HG03045 (cell line): ENCODE data around the gene CCNK.

Source experiments
- ATAC-seq: cut with Tn5 transposase; IDR thresholded peaks from one replicate; pipeline ENCODE4 v1.9.1; 2021; ENCODE audit warnings: mild to moderate bottlenecking, moderate library complexity; ENCODE audit not compliant: unreplicated experiment

CCNK gene

GRCh38 chr14:99465288-99465687 is 15.9 kb upstream of the CCNK start:
- no peak for ATAC-seq

DNA sequence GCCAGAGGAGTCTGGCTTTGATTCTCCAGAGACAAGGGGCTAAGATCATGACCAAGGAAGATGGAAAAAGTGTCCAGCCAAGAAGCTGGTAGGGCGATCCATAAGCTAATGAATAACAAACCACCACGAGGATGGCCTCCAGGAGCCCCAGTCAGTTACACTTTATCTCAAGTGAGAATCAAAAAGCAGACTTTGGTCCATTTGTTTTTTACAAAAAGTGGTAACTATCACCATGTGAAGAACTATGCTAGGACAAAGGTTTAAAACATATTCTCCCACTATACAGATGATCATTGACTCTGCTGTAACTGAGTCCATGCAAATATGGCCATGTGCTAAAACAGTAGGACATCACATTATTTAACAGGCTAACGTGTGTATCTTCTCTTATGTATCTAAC is 14.5 kb upstream of the CCNK start:
- ATAC-seq: no peak

DNA sequence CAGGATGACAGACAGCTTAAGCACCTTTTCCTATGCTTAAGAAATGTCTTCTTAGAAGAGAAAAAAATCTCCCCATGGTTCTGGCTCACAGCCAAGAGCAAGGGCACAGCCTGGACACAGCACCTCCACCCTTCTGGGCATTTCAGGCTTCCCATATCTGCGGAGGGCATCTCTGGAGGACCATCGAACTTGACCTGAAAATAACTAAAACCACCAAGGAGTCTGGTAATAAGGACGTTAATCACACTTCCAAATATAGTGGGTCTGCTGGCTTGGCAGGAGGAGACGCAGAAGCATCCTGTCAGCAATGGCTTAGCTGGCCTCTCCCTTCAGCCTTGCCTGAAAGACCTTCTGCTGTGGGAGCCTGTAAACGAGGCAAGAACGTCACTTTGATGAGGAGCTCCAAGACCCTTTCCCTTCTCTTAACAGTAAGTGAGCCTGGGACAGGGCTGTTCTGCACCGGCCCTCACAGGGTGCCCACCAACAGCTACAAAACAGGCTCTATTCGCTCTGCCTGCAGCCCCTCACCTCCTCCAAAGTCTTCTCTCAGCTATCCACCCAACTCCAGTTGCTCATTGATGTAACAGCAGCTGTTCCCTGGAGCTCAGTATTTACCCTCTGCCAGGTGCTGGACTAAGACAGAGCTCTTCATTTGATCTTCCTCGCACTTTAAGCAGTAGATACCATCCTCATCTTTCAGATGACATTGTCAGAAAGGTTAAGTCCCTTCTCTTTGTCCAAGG is 13.7 kb upstream of the CCNK start:
- ATAC-seq: no peak

GRCh38 chr14:99468081-99468480 is 13.1 kb upstream of the CCNK start:
- no peak for ATAC-seq

GRCh38 chr14:99468836-99469592 is 12.2 kb upstream of the CCNK start:
- no peak for ATAC-seq

DNA sequence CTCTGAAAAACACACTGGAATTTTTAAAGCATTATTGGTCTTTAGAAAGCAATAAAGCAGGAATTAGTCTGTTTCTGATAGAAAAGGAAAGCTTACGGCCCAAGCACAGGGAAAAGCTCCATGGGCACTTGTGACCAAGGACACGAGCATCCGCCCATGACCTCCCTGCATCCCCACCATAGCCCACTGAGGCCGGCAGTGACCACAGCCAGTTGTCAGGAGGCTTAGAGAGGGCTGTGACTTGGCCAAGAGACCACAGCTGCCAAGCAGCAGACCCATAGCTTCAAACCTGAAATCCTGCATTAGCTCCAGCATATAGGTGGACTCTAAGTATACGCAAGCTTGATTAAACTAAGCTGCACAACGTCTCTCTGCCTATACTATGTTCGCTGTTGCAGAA is 9.5 kb upstream of the CCNK start:
- no peak for ATAC-seq

DNA sequence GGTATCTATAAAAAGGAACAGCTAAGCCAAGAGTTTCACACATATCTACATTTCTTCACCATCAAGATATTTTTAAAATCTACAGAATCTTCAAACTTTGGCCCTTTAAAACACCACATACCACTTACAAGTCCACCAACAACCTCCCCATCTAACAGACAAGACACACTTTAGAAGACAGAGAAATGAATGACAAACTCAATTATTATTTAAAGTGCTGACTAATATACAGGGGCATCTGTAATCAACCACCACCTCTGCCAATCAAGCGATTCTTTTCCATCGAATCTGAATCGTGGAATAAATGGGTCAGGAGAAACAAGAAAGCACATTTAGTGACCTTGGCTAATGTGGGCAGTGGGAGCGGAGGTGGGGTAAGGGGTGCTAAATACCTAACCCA is 8.3 kb upstream of the CCNK start:
- ATAC-seq: no peak

DNA sequence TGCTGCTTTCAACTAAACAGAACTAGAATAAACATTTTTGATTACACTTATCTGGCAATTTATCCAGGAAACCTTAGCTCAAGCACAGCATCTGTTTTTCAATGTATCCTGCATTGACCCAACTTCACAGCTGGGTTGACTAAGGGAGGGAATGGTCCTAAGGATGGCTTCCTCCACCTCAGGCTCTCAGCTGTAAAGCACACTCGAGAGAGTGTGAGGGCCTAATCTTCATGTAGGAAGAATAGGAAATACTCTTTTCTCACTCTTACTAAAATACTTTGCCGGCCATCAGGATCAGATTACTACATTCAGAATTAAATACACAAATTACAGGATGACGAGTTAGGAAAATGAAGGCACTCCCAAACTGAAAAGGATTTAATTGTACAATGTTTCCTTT is 7.8 kb upstream of the CCNK start:
- ATAC-seq: no peak

DNA sequence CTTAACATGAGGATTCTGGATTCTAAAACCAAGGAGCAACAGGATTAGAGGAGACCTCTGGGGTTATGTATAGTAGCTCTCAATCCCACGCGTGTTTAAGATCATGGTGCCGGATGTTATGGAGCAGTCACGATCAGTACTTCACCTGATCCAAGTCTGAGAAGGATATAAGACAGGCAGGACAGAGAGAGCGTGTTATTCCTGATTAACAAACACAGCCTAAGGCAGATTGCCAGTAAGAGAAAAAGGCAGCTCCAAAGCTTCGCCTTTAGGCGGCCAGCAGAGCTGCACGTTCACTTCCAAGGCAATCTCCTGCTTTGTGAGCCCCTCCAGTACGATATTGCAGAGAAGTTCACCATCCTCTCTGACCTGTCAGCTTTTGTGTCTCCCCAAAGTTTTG is 6.0 kb upstream of the CCNK start:
- no peak for ATAC-seq

DNA sequence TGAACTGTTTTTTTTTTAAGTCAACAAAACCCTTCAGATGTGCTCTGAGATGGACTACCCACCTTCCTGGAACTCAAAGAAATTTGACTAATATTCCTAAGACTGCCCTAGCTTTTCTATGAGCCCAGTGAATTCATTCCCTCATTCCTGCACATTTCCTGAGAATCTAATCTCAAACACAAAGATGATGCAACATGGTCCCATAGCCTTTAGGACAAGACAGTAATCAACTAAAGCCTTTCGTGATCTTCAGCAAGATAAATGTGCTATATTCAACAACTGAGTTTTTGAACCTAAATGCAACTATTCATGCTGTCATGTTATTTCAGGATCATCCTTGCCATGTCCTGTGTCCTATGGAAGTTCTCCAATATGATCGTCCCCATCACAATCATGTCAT is 5.5 kb upstream of the CCNK start:
- no peak for ATAC-seq

DNA sequence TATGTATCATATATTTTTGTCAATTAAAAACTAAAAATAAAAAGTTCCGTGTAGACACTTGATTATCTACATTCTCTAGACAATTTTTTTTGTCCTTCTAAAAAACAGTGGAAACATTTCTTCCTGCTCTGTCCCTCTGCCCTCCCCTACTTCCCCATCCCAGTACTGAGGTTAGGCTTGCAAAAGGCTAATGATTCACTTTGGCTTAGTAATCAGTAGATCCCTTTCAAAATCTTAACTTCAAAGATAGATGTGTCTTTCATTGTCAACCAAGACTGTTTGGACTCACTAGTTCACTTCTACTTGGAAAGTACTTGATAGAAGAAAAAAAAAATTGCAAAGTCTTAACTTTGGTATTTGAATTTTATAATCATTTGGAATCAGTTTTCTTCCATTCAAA is 4.3 kb upstream of the CCNK start:
- ATAC-seq: no peak

DNA sequence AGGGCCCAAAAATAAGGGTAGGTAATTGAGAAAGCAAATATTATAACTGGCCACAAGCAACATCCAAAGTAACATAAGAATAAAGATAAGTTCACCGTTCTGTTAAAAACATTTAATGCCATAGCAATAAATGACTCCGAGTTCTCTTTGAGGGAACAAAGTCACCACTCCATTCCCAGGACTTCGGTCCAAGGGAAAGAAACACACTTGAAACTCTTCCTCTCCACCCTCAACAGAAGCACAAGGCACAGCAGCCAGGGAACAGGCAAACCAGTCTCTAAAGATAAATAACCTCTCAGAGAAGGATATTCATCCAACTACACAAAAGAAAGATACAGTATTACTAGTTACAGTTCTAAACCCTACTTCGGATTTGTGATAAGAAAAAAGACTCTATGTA is 3.1 kb upstream of the CCNK start:
- ATAC-seq: no peak

- ATAC-seq: no peak
Measured at GRCh38 chr14:99479160-99479905, 1.9 kb upstream of the CCNK start.

GRCh38 chr14:99479906-99480869 is 1.0 kb upstream of the CCNK start, which contains the start of gene SETD3:
TSS of gene SETD3 (minus strand) at chr14:99480859. CDS start at chr14:99465805, 15,054 bp downstream.
- peak; percentile 8 for ATAC-seq

DNA sequence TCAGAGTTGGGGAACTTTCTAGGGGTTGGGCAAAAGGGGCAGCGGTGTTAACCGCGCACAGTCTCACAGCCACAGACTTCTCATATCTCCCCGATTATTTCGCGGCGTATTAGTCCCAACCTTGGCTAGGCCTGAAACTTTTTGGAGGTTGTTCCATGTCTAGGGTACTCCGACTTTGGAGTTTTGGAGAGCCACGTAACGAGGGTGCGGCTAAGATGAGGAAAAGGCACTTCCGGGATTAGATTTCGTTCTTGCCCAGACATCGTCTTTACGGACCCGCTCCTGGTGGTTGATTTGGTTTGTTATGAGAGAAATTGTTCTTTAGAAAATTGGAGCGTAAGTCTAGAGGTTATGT is 513 bp downstream of the CCNK start:
- no peak for ATAC-seq

GRCh38 chr14:99484106-99484505 is 2.9 kb downstream of the CCNK start:
- ATAC-seq: no peak

DNA sequence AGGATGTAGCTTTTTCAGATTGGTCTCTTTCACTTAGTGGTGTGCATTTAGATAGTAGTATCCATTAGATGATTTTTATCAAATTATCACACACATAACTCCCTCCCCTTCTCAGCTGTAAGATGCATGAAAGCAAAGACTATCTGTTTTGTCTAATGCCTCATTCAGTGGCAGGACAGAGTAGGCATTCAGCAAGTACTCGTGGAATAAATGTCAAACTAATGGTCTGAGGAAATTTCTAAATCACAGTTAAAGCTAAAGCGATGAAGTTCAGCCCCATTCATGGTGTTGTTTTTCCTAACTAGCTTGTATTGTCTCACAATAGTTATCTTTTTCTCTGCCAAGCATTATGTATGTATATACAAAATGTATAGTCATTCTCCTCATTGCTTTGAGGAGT is 16.1 kb downstream of the CCNK start:
- ATAC-seq: no peak

DNA sequence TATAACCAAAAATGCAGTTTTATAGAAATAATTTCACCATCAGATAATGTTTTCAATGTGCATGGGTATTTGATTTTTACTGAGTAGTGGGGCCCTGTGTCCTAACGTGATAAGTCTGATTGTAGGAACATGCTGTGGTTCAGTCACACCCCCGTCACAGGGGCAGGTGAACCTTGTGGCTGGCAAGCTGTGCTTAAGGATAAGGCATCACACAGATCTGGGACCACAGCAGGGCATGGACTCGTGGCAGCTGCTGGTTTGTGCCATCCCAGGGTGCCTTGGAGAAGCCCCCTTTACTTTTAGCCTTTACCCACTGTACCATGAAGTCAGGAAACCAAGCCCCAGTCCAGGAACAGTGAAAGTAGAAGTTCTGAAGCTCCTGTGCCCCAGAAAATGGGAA is 16.7 kb downstream of the CCNK start:
- no peak for ATAC-seq

DNA sequence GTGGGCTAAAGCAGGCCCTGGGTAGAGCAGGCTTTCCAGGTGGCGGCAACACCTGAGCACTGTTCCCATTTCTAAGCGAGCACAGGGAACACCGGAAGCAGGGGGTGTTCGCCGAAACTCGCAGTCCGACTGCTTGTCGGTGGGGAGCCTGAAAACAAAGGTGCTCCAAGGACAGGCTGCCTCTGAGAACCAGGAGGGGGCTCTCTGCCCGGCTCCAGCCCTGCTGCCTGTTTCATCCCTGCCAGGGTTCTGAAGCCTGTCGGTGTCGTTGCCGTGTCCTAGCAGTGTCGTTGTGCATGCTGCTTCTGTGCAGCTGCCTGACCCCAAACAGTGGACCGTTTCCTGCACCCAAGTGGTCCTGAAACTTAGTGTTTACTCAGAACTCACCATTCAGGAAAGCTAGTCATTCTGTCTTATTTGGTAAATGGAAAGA is 21.8 kb downstream of the CCNK start:
- no peak for ATAC-seq

DNA sequence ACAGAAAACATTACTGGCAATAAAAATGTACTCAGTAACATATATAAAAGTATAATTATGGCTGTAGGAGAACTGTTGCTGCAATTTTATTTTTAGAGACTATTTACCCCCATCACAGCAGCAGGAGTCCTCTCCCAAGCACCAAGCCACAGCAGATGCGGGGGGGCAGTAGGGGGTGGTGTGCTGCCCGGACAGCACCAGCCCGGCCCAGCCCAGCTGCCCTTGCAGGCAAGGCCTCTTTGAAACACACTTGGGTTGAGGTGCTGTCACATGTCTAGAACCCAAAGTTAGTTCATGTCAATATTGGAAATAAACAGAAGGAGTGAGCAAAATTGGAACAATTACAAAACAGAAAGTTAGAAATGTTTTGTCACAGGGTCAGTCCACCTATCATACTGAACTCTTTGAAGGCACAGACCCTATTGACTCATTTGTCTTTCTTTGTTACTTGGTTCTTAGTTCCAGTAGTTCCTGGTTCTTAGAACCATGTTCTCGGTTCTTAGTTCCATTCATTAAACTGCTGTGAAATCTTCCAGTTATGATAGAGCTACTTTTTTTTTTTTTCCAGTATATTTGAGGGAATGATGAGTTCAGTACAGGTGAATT is 22.7 kb downstream of the CCNK start:
- ATAC-seq: no peak
